Spinal cord (tissue), 10 donors: ENCODE results near the gene BTAF1. TPM values are rescaled to one million over a fixed set of nuclear protein-coding genes. Genes with fewer than 3 reads are reported as not detected.
"Not testable (repeated sequence)": the region's sequence is repeated elsewhere in the genome, so short reads cannot be mapped to it uniquely, and the experiment has no call there.

Source experiments
- DNase-seq, 6 donors: peaks; one replicate each; pipeline versions ENCODE4 v3.0.0 to v3.0.0-alpha.2; 2013 to 2015; ENCODE audit warnings: low spot score in 6 of 6, low read depth in 4 of 6
- H3K27ac ChIP-seq: one replicate; pipeline ENCODE4 v1.5.1; 2013; ENCODE audit warnings: low read depth, low read length, control low read depth
- H3K27me3 ChIP-seq: one replicate; pipeline ENCODE4 v1.6.1; 2013; ENCODE audit warnings: low read length; ENCODE audit not compliant: control insufficient read depth, insufficient read depth
- H3K36me3 ChIP-seq: one replicate; pipeline ENCODE4 v1.6.1; 2013; ENCODE audit warnings: low read length; ENCODE audit not compliant: control insufficient read depth, insufficient read depth
- H3K4me1 ChIP-seq: one replicate; pipeline ENCODE4 v1.6.1; 2013; ENCODE audit warnings: low read length; ENCODE audit not compliant: control insufficient read depth, insufficient read depth
- H3K4me3 ChIP-seq: one replicate; pipeline ENCODE4 v1.5.1; 2013; ENCODE audit warnings: low read depth, low read length, control low read depth
- H3K9me3 ChIP-seq: one replicate; pipeline ENCODE4 v1.6.1; 2013; ENCODE audit warnings: low read length; ENCODE audit not compliant: control insufficient read depth, insufficient read depth
- WGBS: methylation state at CpG from one replicate; pipeline ENCODE4 v1.1.5; 2013; ENCODE audit warnings: missing lambda C conversion rate; ENCODE audit not compliant: insufficient coverage; 5-methylcytosine and 5-hydroxymethylcytosine counted together
- polyA plus RNA-seq, 2 donors: library from polyadenylated mRNA; unstranded; fragments of 120-200 nt; gene quantifications; one replicate each; pipeline ENCODE4 v1.2.1, GENCODE V29; 2013; ENCODE audit not compliant: insufficient read length in 2 of 2
- total RNA-seq, 2 donors: library from RNA; depleted of rRNA in 1 of 2; stranded (reverse); fragments of 120-200 nt in 1 of 2; fragments of >200 nt in 1 of 2; gene quantifications; one replicate each; pipeline versions ENCODE4 v1.2.3 to v1.2.4, GENCODE V29; 2013 to 2014
- donor health status: healthy.

Gene BTAF1
- total and polyA plus RNA-seq, 4 donors = 23.2 to 60.1 (median 39.7) TPM

DNA sequence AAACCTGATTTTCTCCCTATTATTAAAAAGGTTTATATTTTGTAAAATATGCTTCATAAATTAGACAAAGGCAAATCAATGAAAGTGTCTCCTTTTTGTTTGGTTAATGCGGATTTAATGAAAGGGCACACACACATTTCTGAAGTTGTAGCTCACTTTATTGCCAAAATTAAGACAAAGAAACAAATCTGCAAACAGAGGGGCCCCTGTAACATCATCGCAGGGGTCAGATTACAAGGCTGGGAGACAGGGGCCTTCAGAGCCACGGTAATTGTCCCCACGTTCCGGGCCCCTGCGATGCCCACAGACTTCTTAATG lies 36.7 kb upstream of the BTAF1 start:
- peak overlapping the region; percentile 61 for H3K4me3 ChIP-seq
- H3K36me3 ChIP-seq = no peaks in the 10 kb centered on the region
- no peak for DNase-seq
- 0% methylated on average over 5 of the region's 6 CpGs for WGBS
- peaks cover 32% of the 10 kb centered on the region for H3K4me1 ChIP-seq
- no peaks in the 10 kb centered on the region for H3K9me3 ChIP-seq
- H3K27ac ChIP-seq = peak overlapping the region; percentile 72
- H3K27me3 ChIP-seq = no peaks in the 10 kb centered on the region

- H3K27me3 ChIP-seq = no peaks in the 10 kb centered on the region
- 0% methylated on average over 53 of the region's 59 CpGs for WGBS
- H3K4me3 ChIP-seq = peak overlapping the region; percentile 61
- no peaks in the 10 kb centered on the region for H3K9me3 ChIP-seq
- H3K4me1 ChIP-seq = peaks cover 32% of the 10 kb centered on the region
- H3K27ac ChIP-seq = peak overlapping the region; percentile 72
- H3K36me3 ChIP-seq = no peaks in the 10 kb centered on the region
- peak; percentile 65 to 96 (median 78) for DNase-seq
These were observed 36.1 kb upstream of the BTAF1 start for GRCh38 chr10:91887272-91888076.

DNA sequence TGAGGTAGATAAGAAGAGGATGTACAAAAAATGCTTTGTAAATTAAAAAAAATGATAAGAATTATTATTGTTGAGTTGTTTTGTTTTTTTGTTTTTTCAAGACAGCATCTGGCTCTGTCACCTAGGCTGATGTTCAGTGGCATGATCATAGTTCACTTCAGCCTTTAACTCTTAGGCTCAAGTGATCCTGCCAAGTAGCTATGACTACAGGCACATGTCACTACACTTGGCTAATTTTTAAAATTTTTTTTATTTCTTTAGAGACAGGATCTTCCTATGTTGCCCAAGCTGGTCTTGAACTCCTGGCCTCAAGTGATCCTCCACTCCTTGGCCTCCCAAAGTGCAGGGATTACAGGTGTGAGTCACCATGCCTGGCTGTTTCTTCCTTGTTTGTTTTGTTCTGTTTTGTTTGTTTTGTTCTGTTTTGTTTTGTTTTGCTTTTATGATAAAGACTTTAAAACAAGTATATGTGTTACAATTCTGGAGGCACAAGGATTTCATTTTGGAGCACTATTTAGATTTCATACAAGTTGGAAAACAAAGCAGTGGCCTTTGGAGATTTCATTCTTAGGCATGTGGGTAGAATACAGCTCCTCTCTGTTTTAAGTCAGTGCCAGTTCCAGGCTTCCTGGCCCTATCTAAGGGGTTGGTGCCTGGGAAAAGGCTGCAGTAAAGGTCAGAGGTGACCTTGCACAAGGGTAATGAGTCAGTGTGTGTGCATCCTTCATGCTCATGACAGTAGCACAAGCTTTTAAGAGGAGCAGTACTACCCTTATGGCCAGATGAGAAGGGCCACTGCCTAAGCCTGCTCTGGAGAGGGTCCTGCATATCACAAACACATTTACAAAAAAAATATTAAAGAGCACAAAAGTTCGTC lies 32.2 kb upstream of the BTAF1 start:
- Histone ChIP-seq H3K4me1 (peaks cover 12% of the 10 kb centered on the region), H3K9me3 (no peaks in the 10 kb centered on the region), H3K36me3 (no peaks in the 10 kb centered on the region), H3K27me3 (no peaks in the 10 kb centered on the region), H3K27ac (no peak overlapping the region), H3K4me3 (no peak overlapping the region)
- 100% methylated on average over 1 of the region's 1 CpG for WGBS
- no peak for DNase-seq

DNA sequence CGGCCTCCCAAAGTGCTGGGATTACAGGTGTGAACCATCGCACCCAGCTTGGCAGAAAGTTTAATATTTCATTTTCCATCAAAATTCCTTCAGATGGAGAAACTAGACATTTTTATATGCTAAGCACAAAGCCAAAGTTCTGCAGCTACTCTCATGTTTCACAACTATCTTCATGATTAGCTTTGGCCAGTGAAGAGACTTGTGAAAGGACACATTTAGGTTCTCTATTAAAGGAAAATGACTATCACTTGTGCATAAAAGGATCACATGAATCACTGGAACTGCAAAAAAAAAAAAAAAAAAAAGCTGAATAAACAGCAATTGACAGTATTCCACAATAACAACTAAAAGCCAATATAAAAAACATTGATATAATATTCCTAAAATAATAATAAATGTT lies 30.5 kb upstream of the BTAF1 start:
- Histone ChIP-seq H3K27ac (no peak overlapping the region), H3K9me3 (no peaks in the 10 kb centered on the region), H3K27me3 (no peaks in the 10 kb centered on the region), H3K4me1 (no peaks in the 10 kb centered on the region), H3K4me3 (no peak overlapping the region), H3K36me3 (no peaks in the 10 kb centered on the region)
- WGBS = no CpG with 5 or more reads among the region's 2 CpGs
- DNase-seq = no peak

DNA sequence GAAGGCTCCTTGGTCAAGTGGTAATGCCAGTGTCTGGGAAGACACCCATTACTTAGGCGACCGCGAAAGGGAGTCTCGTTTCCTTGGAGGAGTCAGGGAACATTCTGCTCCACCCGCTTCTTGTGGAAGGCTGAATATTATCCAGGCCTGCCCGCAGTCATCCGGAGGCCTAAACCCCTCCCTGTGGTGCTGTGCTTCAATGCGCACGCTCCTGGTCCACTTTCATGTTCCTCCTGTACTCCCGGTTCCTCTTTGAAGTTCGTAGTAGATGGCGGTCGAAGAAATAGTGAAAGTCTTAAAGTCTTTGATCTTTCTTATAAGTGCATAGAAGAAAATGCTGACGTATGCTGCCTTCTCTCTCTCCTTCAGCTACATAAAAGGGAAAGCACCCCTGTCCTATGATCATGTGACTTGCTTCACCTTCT lies 29.3 kb upstream of the BTAF1 start:
- H3K4me1 ChIP-seq, H3K9me3 ChIP-seq, H3K27ac ChIP-seq, H3K36me3 ChIP-seq, H3K27me3 ChIP-seq, H3K4me3 ChIP-seq, DNase-seq: not testable (repeated sequence)
- 95% methylated on average over 7 of the region's 14 CpGs for WGBS

- Histone ChIP-seq H3K9me3 (no peaks in the 10 kb centered on the region), H3K27ac (no peak overlapping the region), H3K36me3 (no peaks in the 10 kb centered on the region), H3K4me1 (no peaks in the 10 kb centered on the region), H3K27me3 (no peaks in the 10 kb centered on the region), H3K4me3 (no peak overlapping the region)
- WGBS = 91% methylated on average over 1 of the region's 3 CpGs
- no peak for DNase-seq
These were observed 27.3 kb upstream of the BTAF1 start for GRCh38 chr10:91896212-91896756.

DNA sequence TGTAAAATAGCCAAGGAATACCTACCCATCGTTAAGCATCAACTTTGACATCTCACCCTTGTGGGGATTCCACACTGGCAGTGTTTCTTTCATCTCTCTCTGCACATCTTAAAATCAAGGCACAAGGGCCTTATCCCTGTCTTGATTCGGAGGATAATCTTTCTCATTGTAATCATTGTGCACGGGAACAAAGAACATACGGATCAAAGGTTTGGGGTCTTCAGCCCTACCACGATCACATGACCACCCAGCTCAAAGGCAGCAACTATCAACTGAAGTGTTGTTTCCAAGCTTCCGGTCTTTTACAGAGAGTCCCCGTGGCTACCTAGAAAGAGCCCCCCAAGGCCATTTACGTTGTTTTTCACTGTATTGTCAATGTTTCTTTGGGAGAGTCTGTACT lies 26.1 kb upstream of the BTAF1 start:
- WGBS = 13% methylated on average over 3 of the region's 8 CpGs
- no peak for DNase-seq
- H3K27ac ChIP-seq = no peak overlapping the region
- no peaks in the 10 kb centered on the region for H3K9me3 ChIP-seq
- H3K36me3 ChIP-seq = no peaks in the 10 kb centered on the region
- no peaks in the 10 kb centered on the region for H3K4me1 ChIP-seq
- no peaks in the 10 kb centered on the region for H3K27me3 ChIP-seq
- no peak overlapping the region for H3K4me3 ChIP-seq

DNA sequence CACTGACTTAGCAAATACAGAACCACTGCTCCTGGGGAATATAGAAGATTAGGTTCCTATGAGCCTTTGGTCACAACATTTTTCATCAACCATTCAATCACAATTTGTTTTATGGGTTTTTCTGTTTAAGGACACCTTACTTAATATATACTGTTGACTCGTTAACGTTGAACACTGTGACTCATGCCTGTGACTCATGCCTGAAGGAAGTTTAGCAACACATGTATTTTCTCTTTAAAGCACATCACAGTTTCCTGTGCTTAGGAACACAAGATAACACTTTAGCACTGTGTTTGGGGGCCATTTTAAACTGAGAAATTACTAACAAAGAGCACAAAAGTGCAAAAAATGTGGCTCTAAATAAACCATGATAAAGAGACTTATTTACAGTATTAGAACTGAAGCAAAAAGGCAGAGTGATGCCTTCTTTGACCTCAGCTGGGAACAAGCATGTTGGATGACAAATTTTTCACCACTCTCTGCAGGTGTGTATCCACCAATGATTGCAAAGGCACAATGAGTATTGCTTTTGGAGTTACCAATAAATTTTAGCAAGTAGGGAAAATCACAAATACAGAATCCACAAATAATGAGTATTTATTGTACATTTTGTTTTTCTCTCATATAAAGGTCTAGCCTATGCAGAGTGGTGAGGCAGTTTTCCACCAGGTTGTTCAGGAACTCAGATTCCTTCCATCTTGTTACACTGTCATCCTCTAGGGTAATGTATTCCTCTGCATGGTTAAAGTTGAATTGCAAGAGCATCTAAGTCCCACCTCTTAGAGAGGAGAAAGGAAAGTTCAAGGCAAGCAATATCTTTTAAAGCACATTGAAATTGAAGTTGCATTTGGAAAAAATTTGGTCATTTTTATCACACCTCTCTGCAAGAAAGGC lies 21.5 kb upstream of the BTAF1 start:
- H3K36me3 ChIP-seq = peaks cover 3% of the 10 kb centered on the region
- H3K9me3 ChIP-seq = no peaks in the 10 kb centered on the region
- H3K27ac ChIP-seq = no peak overlapping the region
- no peak overlapping the region for H3K4me3 ChIP-seq
- 64% methylated on average over 2 of the region's 2 CpGs for WGBS
- H3K4me1 ChIP-seq = peaks cover 1% of the 10 kb centered on the region
- no peaks in the 10 kb centered on the region for H3K27me3 ChIP-seq
- DNase-seq = no peak

DNA sequence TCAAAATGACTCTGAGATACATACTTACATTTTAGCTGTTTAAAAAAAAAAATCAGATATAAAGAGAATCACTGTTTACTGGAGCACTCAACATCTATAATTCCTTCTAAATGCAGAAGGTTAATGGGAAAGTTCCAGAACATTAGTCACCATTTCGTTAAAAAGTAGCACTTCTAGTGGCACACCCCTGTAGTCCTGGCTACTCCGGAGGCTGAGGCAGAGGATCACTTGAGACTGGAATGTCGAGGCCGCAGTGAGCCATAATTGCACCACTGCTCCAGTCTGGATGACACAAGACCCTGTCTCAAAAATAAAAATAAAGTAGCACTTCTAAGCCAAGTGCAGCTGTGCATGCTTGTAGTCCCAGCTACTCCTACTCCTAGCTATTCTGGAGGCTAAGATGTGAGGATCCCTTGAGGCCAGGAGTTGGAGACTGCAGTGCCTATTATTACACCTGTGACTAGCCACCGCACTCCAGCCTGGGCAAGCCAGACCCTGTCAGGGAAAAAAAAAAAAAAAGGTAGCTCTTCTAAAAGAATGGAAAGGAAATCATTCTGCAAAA lies 16.5 kb upstream of the BTAF1 start:
- H3K4me3 ChIP-seq = peak overlapping the region; percentile 78
- no peak overlapping the region for H3K27ac ChIP-seq
- whole genome bisulfite sequencing = 69% methylated on average over 2 of the region's 5 CpGs
- H3K27me3 ChIP-seq = no peaks in the 10 kb centered on the region
- H3K4me1 ChIP-seq = peaks cover 8% of the 10 kb centered on the region
- H3K36me3 ChIP-seq = peaks cover 3% of the 10 kb centered on the region
- no peak for DNase-seq
- H3K9me3 ChIP-seq = no peaks in the 10 kb centered on the region
